ENCODE results near the gene LCE1A.

LCE1A gene, protein sequence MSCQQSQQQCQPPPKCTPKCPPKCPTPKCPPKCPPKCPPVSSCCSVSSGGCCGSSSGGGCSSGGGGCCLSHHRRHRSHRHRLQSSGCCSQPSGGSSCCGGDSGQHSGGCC

DNA sequence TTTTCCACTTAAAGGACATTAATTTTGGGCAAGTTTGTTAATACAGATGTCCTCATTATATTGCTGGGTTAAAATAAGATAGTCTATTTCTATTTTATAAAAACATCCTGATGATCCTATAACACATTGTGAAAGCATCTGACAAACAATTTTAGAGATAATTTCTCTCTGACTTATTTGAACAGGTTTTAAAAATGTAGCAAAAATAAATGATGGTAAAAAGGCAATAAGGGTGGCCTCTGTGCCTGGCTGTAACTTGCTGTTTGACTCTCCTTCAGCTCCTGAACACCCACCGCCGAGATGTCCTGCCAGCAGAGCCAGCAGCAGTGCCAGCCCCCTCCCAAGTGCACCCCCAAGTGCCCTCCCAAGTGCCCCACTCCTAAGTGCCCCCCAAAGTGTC lies at the start of gene LCE1A:
Gene LCE1A (plus strand): TSS at position 301 of the 400 bp plus-strand sequence. CDS start 0 bp downstream, at position 301.
- no peak for DNase-seq

GRCh38 chr1:152777510-152778137 lies 49.6 kb upstream of the LCE1A start:
- no peak for DNase-seq

DNA sequence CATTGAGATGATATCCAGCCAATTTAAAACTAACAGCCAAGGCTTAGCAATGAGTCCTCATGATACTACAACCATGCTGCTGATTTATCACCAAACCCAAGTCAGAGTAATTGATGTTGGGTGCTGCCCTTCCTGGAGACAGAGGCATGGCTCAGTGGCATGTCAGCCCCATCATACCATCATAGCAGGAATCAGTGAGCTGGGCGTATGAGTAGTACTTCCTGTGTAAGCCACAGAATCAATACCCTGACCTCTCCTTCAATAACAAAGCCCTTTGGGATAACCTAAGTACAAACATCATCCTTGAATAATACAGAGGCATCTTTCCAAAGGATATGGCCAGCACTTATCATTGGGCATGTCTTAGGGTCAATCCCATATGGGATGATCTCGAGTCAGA lies 44.2 kb upstream of the LCE1A start:
- DNase-seq: no peak

GRCh38 chr1:152786077-152786476 lies 41.2 kb upstream of the LCE1A start, which contains the start of gene LCE1E:
Gene LCE1E (plus strand): TSS chr1:152786257. CDS start chr1:152787300, 1,043 bp downstream.
- DNase-seq: no peak

DNA sequence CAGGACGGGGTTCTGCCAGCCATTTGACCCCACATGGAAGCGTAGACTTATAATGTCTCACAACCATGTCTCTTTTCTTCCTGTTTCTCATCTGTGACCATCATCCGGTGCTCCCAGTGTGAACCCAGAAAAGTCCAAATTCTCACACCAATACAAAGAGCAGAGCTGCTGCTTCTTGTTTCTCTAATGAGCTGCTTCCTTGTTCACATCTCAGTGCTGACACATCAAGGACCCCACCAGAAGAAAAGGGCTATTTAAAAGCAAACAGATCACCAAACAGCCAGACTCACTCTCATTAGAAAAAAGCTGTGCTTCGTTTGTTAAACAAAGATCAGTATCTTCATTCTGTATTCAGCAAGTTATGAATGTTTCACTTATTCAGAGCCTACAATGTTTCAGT lies 31.6 kb upstream of the LCE1A start:
- DNase-seq: no peak

DNA sequence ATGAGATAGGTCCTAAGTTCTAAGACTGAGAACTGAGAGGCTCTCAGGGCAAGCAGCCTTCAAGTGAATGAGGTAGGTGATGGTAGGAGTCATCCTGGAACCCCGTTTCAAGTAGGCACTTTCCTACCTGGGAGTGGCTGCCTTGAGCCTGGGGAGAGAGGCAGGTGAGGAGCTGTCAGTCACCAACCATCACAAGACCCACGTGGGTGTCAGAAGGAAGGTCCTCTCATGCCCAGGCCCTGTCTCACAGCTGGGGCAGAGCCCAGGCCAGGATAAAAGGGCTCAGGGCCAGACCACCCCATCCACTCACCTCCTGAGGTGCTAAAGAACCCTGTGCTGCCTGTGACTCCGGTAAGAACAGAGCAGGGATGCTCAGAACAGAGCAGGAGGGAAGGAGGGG lies 30.9 kb upstream of the LCE1A start, which contains the start of gene LCE1D:
Gene LCE1D (plus strand): TSS at position 301 of the 400 bp plus-strand sequence. CDS start 1,074 bp downstream, outside the sequence.
- no peak for DNase-seq

GRCh38 chr1:152801333-152801732 lies 25.9 kb upstream of the LCE1A start:
- no peak for DNase-seq

DNA sequence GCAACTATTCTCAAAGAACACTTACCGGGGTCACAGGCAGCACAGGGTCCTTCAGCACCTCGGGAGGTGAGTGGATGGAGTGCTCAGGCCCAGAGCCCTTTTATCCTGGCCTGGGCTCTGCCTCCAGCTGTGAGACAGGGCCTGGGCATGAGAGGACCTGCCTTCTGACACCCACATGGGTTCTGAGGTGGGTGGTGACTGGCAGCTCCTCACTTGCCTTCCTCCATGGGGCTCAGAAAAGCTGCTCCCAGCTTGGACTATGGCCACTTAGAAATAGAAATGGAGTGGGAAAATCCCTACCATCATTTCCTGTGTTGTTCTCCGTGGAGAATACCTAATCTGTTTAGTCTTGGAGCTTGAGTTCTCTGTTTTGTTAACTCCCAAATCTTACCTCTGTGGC lies 20.7 kb upstream of the LCE1A start, which contains the start of gene LCE1C:
Gene LCE1C (minus strand): TSS at position 76 of the 400 bp plus-strand sequence. CDS start 1,173 bp downstream, outside the sequence.
- DNase-seq: no peak

- no peak for DNase-seq
These were observed 16.2 kb upstream of the LCE1A start for GRCh38 chr1:152811050-152811449.

- DNase-seq: no peak
These were observed 15.6 kb upstream of the LCE1A start, which contains the start of gene LCE1B for GRCh38 chr1:152811671-152812070. Gene LCE1B (plus strand): TSS chr1:152811971. CDS start chr1:152812447, 476 bp downstream.

- DNase-seq: no peak
These were observed 10.0 kb upstream of the LCE1A start for GRCh38 chr1:152817309-152817708.

DNA sequence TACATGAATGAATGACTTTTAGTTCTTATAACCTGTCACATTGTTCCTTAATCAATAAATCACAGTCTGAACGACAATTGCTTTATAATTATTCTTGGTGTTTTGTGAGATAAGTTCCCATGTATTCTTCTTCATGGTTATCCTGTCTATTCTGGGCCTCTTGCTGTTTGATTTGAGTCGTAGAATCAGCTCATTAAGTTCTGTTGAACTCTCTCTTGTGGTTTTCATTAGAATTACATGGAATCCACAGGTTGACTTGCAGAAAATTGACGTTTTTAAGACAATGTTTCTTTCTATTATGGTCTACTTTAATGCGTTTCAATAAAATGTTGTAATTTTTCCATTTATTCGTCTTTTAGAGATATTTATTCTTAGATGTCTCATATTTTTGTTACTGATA lies 4.0 kb upstream of the LCE1A start:
- no peak for DNase-seq

- DNase-seq: no peak
These were observed 2.3 kb upstream of the LCE1A start for GRCh38 chr1:152824964-152825363.

DNA sequence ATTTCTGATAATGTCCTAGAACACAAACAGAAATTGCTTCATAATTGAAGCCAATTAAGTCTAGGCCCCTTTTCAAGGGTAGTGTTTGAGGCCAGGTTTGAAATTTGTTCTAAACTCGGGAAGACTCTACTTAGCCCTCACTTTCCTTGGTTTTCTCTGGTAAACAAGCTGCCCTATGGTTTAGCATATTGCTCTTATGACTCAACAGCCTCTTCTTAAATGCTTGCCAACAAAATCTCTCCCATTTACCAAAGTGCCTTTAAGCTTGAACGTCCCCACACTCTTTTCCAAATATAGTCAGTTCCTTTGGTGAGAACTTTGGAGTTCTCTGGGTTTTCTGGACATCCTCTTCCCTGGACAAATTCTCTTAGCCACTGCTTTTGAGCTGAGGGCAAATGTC lies 9.6 kb downstream of the LCE1A start:
- no peak for DNase-seq

GRCh38 chr1:152842556-152842955 lies 15.3 kb downstream of the LCE1A start, which contains the start of gene LCE6A:
Gene LCE6A (plus strand): TSS chr1:152842856. CDS start chr1:152843521, 665 bp downstream.
- no peak for DNase-seq

GRCh38 chr1:152855661-152856060 lies 28.4 kb downstream of the LCE1A start:
- no peak for DNase-seq

GRCh38 chr1:152858062-152858461 lies 30.8 kb downstream of the LCE1A start:
- no peak for DNase-seq

GRCh38 chr1:152859696-152860095 lies 32.4 kb downstream of the LCE1A start, which contains the start of gene LCE7A:
Gene LCE7A (plus strand): TSS chr1:152859996. CDS start chr1:152860698, 702 bp downstream.
- no peak for DNase-seq

GRCh38 chr1:152860129-152860528 lies 32.9 kb downstream of the LCE1A start:
- DNase-seq: no peak

DNA sequence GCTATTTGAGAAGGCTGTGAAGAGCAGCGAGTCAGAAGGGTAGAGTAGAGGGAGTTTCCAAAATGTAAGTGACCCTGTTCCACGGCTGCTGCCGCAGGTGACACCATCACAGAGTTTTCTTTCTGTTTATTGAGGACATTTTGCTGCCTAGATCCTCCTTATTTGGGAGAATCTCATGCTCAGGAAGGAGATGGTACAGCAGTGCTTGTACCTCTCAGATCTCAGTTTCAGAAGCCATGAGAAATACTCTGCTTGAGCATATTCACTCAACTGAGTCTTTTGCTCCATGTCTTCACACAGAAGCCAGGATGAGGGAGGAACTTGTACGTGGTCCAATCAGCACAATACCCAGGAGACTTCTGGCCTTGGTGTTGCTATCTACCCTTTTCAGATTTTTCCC lies 34.1 kb downstream of the LCE1A start:
- DNase-seq: no peak

- no peak for DNase-seq
These were observed 37.2 kb downstream of the LCE1A start for GRCh38 chr1:152864443-152864842.

DNA sequence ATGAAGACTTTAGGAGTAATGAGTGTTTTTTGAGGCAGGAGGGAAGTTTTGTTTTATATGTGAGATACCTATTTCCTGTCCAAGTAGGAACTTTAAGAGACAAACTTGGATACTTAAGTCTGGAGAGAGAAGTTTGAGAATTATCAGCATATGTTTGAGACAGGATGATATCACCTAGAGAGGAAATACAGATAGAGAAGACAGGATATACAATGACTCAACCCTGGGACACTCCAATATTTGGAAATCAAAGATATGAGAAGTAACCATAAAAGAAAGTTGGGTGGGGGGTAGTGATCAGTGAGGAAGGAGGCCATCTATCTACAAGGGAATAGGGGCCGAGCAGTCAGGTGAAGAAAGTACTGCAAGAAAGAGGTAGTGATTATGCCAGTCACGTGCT lies 39.0 kb downstream of the LCE1A start:
- no peak for DNase-seq

- DNase-seq: peak; percentile 39
These were observed 42.6 kb downstream of the LCE1A start for GRCh38 chr1:152869808-152870419.
